Measurements from ENCODE around the gene PCBP3.
"Not testable (repeated sequence)": the region's sequence is repeated elsewhere in the genome, so short reads cannot be mapped to it uniquely, and the experiment has no call there.

Gene PCBP3

GRCh38 chr21:45877821-45878469 is 234.4 kb downstream of the PCBP3 start:
- H3K4me1 ChIP-seq (ENCODE audit: control insufficient read depth in 1 of 2, insufficient read depth in 2 of 2, low read length in 2 of 2), result peaks cover 0 to 4% of the 10 kb centered on the region in 2 donors
- H3K36me3 ChIP-seq (ENCODE audit: control insufficient read depth in 1 of 2, insufficient read depth in 2 of 2, low read length in 2 of 2), result no peaks in the 10 kb centered on the region
- H3K27me3 ChIP-seq (ENCODE audit: control insufficient read depth in 1 of 2, insufficient read depth in 2 of 2, low read length in 2 of 2), result no peaks in the 10 kb centered on the region
- H3K4me3 ChIP-seq (ENCODE audit: low read depth in 1 of 2, low read length in 2 of 2), result no peak overlapping the region
- H3K9me3 ChIP-seq (ENCODE audit: control insufficient read depth in 1 of 2, low read length in 2 of 2), result no peaks in the 10 kb centered on the region
- no peak overlapping the region for H3K9ac ChIP-seq (ENCODE audit: low read depth in 1 of 2, low read length in 2 of 2)
- no peak overlapping the region for H3K27ac ChIP-seq (ENCODE audit: low read depth, low read length)

- H3K27ac ChIP-seq (ENCODE audit: low read depth, low read length), result no peak overlapping the region
- H3K4me1 ChIP-seq (ENCODE audit: control insufficient read depth in 1 of 2, insufficient read depth in 2 of 2, low read length in 2 of 2), result peaks cover 0 to 4% of the 10 kb centered on the region in 2 donors
- no peaks in the 10 kb centered on the region for H3K9me3 ChIP-seq (ENCODE audit: control insufficient read depth in 1 of 2, low read length in 2 of 2)
- H3K27me3 ChIP-seq (ENCODE audit: control insufficient read depth in 1 of 2, insufficient read depth in 2 of 2, low read length in 2 of 2), result no peaks in the 10 kb centered on the region
- H3K36me3 ChIP-seq (ENCODE audit: control insufficient read depth in 1 of 2, insufficient read depth in 2 of 2, low read length in 2 of 2), result no peaks in the 10 kb centered on the region
- H3K4me3 ChIP-seq (ENCODE audit: low read depth in 1 of 2, low read length in 2 of 2), result no peak overlapping the region
- H3K9ac ChIP-seq (ENCODE audit: low read depth in 1 of 2, low read length in 2 of 2), result no peak overlapping the region
These were observed 236.9 kb downstream of the PCBP3 start for GRCh38 chr21:45880097-45881068.

- Histone ChIP-seq H3K4me1 (ENCODE audit: control insufficient read depth in 1 of 2, insufficient read depth in 2 of 2, low read length in 2 of 2) (peaks cover 4 to 5% of the 10 kb centered on the region in 2 donors), H3K4me3 (ENCODE audit: low read depth in 1 of 2, low read length in 2 of 2) (no peak overlapping the region), H3K9ac (ENCODE audit: low read depth in 1 of 2, low read length in 2 of 2) (no peak overlapping the region), H3K9me3 (ENCODE audit: control insufficient read depth in 1 of 2, low read length in 2 of 2) (no peaks in the 10 kb centered on the region), H3K27ac (ENCODE audit: low read depth, low read length) (no peak overlapping the region), H3K36me3 (ENCODE audit: control insufficient read depth in 1 of 2, insufficient read depth in 2 of 2, low read length in 2 of 2) (no peaks in the 10 kb centered on the region), H3K27me3 (ENCODE audit: control insufficient read depth in 1 of 2, insufficient read depth in 2 of 2, low read length in 2 of 2) (no peaks in the 10 kb centered on the region)
These were observed 239.1 kb downstream of the PCBP3 start for GRCh38 chr21:45882645-45883044.

GRCh38 chr21:45883090-45883489 is 239.6 kb downstream of the PCBP3 start:
- H3K36me3 ChIP-seq (ENCODE audit: control insufficient read depth in 1 of 2, insufficient read depth in 2 of 2, low read length in 2 of 2), result no peaks in the 10 kb centered on the region
- no peak overlapping the region for H3K27ac ChIP-seq (ENCODE audit: low read depth, low read length)
- H3K4me1 ChIP-seq (ENCODE audit: control insufficient read depth in 1 of 2, insufficient read depth in 2 of 2, low read length in 2 of 2), result peaks cover 4 to 5% of the 10 kb centered on the region in 2 donors
- H3K9me3 ChIP-seq (ENCODE audit: control insufficient read depth in 1 of 2, low read length in 2 of 2), result no peaks in the 10 kb centered on the region
- H3K4me3 ChIP-seq (ENCODE audit: low read depth in 1 of 2, low read length in 2 of 2), result no peak overlapping the region
- no peaks in the 10 kb centered on the region for H3K27me3 ChIP-seq (ENCODE audit: control insufficient read depth in 1 of 2, insufficient read depth in 2 of 2, low read length in 2 of 2)
- no peak overlapping the region for H3K9ac ChIP-seq (ENCODE audit: low read depth in 1 of 2, low read length in 2 of 2)

GRCh38 chr21:45885597-45885929 is 242.0 kb downstream of the PCBP3 start:
- Histone ChIP-seq H3K9me3 (ENCODE audit: control insufficient read depth in 1 of 2, low read length in 2 of 2) (no peaks in the 10 kb centered on the region), H3K27ac (ENCODE audit: low read depth, low read length) (no peak overlapping the region)

GRCh38 chr21:45885930-45886601 is 242.5 kb downstream of the PCBP3 start:
- H3K36me3 ChIP-seq (ENCODE audit: control insufficient read depth in 1 of 2, insufficient read depth in 2 of 2, low read length in 2 of 2); H3K9me3 ChIP-seq (ENCODE audit: control insufficient read depth in 1 of 2, low read length in 2 of 2); H3K27me3 ChIP-seq (ENCODE audit: control insufficient read depth in 1 of 2, insufficient read depth in 2 of 2, low read length in 2 of 2); H3K4me1 ChIP-seq (ENCODE audit: control insufficient read depth in 1 of 2, insufficient read depth in 2 of 2, low read length in 2 of 2); H3K9ac ChIP-seq (ENCODE audit: low read depth in 1 of 2, low read length in 2 of 2); H3K4me3 ChIP-seq (ENCODE audit: low read depth in 1 of 2, low read length in 2 of 2); H3K27ac ChIP-seq (ENCODE audit: low read depth, low read length): not testable (repeated sequence)

More at GRCh38 chr21:45885597-45885929, 242.0 kb downstream of the PCBP3 start:
- no peak overlapping the region for H3K9ac ChIP-seq (ENCODE audit: low read depth in 1 of 2, low read length in 2 of 2)
- peaks cover 0 to 9% of the 10 kb centered on the region in 2 donors for H3K4me1 ChIP-seq (ENCODE audit: control insufficient read depth in 1 of 2, insufficient read depth in 2 of 2, low read length in 2 of 2)
- no peak overlapping the region for H3K4me3 ChIP-seq (ENCODE audit: low read depth in 1 of 2, low read length in 2 of 2)
- H3K36me3 ChIP-seq (ENCODE audit: control insufficient read depth in 1 of 2, insufficient read depth in 2 of 2, low read length in 2 of 2), result no peaks in the 10 kb centered on the region
- H3K27me3 ChIP-seq (ENCODE audit: control insufficient read depth in 1 of 2, insufficient read depth in 2 of 2, low read length in 2 of 2), result no peaks in the 10 kb centered on the region

GRCh38 chr21:45886610-45887026 is 243.1 kb downstream of the PCBP3 start:
- Histone ChIP-seq H3K9me3 (ENCODE audit: control insufficient read depth in 1 of 2, low read length in 2 of 2) (no peaks in the 10 kb centered on the region), H3K4me1 (ENCODE audit: control insufficient read depth in 1 of 2, insufficient read depth in 2 of 2, low read length in 2 of 2) (peaks cover 0 to 9% of the 10 kb centered on the region in 2 donors), H3K36me3 (ENCODE audit: control insufficient read depth in 1 of 2, insufficient read depth in 2 of 2, low read length in 2 of 2) (no peaks in the 10 kb centered on the region), H3K27me3 (ENCODE audit: control insufficient read depth in 1 of 2, insufficient read depth in 2 of 2, low read length in 2 of 2) (no peaks in the 10 kb centered on the region), H3K4me3 (ENCODE audit: low read depth in 1 of 2, low read length in 2 of 2) (no peak overlapping the region), H3K27ac (ENCODE audit: low read depth, low read length) (no peak overlapping the region), H3K9ac (ENCODE audit: low read depth in 1 of 2, low read length in 2 of 2) (no peak overlapping the region)

- H3K4me1 ChIP-seq (ENCODE audit: control insufficient read depth in 1 of 2, insufficient read depth in 2 of 2, low read length in 2 of 2), result peaks cover 0 to 9% of the 10 kb centered on the region in 2 donors
- H3K9me3 ChIP-seq (ENCODE audit: control insufficient read depth in 1 of 2, low read length in 2 of 2), result no peaks in the 10 kb centered on the region
- no peaks in the 10 kb centered on the region for H3K27me3 ChIP-seq (ENCODE audit: control insufficient read depth in 1 of 2, insufficient read depth in 2 of 2, low read length in 2 of 2)
- H3K27ac ChIP-seq (ENCODE audit: low read depth, low read length), result no peak overlapping the region
- H3K4me3 ChIP-seq (ENCODE audit: low read depth in 1 of 2, low read length in 2 of 2), result no peak overlapping the region
- H3K9ac ChIP-seq (ENCODE audit: low read depth in 1 of 2, low read length in 2 of 2), result no peak overlapping the region
- no peaks in the 10 kb centered on the region for H3K36me3 ChIP-seq (ENCODE audit: control insufficient read depth in 1 of 2, insufficient read depth in 2 of 2, low read length in 2 of 2)
These were observed 243.6 kb downstream of the PCBP3 start for GRCh38 chr21:45887120-45887611.

GRCh38 chr21:45887788-45888187 is 244.3 kb downstream of the PCBP3 start:
- Histone ChIP-seq H3K36me3 (ENCODE audit: control insufficient read depth in 1 of 2, insufficient read depth in 2 of 2, low read length in 2 of 2) (no peaks in the 10 kb centered on the region), H3K4me1 (ENCODE audit: control insufficient read depth in 1 of 2, insufficient read depth in 2 of 2, low read length in 2 of 2) (peaks cover 0 to 12% of the 10 kb centered on the region in 2 donors), H3K27ac (ENCODE audit: low read depth, low read length) (no peak overlapping the region), H3K27me3 (ENCODE audit: control insufficient read depth in 1 of 2, insufficient read depth in 2 of 2, low read length in 2 of 2) (no peaks in the 10 kb centered on the region), H3K9me3 (ENCODE audit: control insufficient read depth in 1 of 2, low read length in 2 of 2) (no peaks in the 10 kb centered on the region), H3K4me3 (ENCODE audit: low read depth in 1 of 2, low read length in 2 of 2) (no peak overlapping the region), H3K9ac (ENCODE audit: low read depth in 1 of 2, low read length in 2 of 2) (no peak overlapping the region)

All from duodenal mucosa (tissue), 2 donors.